ENCODE results near the gene AOAH. TPM values are rescaled to one million over a fixed set of nuclear protein-coding genes. Genes with fewer than 3 reads are reported as not detected.

The AOAH gene
- total and polyA plus RNA-seq, 8 donors = 1.6 to 35.8 (median 4.3) TPM; not detected in 1

DNA sequence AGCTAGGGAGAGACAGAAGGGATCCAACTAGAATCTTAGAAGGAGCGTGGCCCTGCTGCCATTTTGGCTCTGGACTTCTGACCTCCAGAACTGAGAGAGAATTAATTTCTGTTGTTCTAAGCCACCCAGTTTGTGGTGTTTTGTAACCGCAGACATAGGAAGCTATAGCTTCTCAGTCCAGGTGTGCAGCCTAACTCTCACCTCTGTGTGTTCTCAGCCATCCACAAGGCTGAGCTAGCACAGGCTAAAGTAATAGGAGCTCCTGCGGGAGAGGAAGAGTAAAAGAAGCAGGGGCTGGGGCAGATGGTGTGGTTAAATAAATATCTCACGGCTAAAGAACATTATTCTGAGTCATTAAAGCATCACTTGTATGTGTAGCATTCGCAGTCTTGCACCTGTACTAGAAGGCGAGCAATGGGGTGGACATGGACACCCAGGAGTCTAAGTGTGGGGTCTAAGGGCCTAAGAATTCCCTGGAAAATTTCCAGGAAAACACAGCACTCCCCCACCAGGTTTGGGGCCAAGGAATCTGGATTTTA is 94.1 kb downstream of the AOAH start:
- intact Hi-C loops (cut with DNase I; ENCODE audit: low total_unique reads) = no loop called here
- Histone ChIP-seq H3K36me3 (no peaks in the 10 kb centered on the region), H3K4me1 (no peaks in the 10 kb centered on the region), H3K27me3 (no peaks in the 10 kb centered on the region), H3K9me3 (no peaks in the 10 kb centered on the region), H3K4me3 (no peak overlapping the region), H3K27ac (no peak overlapping the region)
- no peak for DNase-seq
- TF ChIP-seq POLR2A (IDR thresholded peaks at IDR 0.05) (no peak), EP300 (IDR thresholded peaks at IDR 0.05) (no peak), POLR2AphosphoS5 (IDR thresholded peaks at IDR 0.05) (no peak)
- TF ChIP-seq, protein P1, sequence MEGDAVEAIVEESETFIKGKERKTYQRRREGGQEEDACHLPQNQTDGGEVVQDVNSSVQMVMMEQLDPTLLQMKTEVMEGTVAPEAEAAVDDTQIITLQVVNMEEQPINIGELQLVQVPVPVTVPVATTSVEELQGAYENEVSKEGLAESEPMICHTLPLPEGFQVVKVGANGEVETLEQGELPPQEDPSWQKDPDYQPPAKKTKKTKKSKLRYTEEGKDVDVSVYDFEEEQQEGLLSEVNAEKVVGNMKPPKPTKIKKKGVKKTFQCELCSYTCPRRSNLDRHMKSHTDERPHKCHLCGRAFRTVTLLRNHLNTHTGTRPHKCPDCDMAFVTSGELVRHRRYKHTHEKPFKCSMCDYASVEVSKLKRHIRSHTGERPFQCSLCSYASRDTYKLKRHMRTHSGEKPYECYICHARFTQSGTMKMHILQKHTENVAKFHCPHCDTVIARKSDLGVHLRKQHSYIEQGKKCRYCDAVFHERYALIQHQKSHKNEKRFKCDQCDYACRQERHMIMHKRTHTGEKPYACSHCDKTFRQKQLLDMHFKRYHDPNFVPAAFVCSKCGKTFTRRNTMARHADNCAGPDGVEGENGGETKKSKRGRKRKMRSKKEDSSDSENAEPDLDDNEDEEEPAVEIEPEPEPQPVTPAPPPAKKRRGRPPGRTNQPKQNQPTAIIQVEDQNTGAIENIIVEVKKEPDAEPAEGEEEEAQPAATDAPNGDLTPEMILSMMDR (IDR thresholded peaks at IDR 0.05) = no peak
- WGBS, 5 donors = 72 to 85% (median 75%) methylated on average over 6 of the region's 6 CpGs

- Histone ChIP-seq H3K36me3 (no peaks in the 10 kb centered on the region), H3K4me1 (no peaks in the 10 kb centered on the region), H3K27me3 (no peaks in the 10 kb centered on the region), H3K4me3 (no peak overlapping the region), H3K9me3 (no peaks in the 10 kb centered on the region), H3K27ac (no peak overlapping the region)
- intact Hi-C loops (cut with DNase I; ENCODE audit: low total_unique reads) = no loop called here
- TF ChIP-seq, protein P1 (IDR thresholded peaks at IDR 0.05) = no peak
- TF ChIP-seq POLR2AphosphoS5 (IDR thresholded peaks at IDR 0.05) (no peak), EP300 (IDR thresholded peaks at IDR 0.05) (no peak), POLR2A (IDR thresholded peaks at IDR 0.05) (no peak)
- WGBS, 5 donors = 53 to 67% (median 57%) methylated on average over 1 of the region's 1 CpG
- DNase-seq = no peak
Measured at GRCh38 chr7:36629351-36629750, 94.9 kb downstream of the AOAH start.

- peaks cover 0 to 9% (median 4%) of the 10 kb centered on the region in 4 donors for H3K4me1 ChIP-seq
- intact Hi-C loops (cut with DNase I; ENCODE audit: low total_unique reads) = no loop called here
- H3K36me3 ChIP-seq = no peaks in the 10 kb centered on the region
- 89 to 93% (median 89%) methylated on average over 6 of the region's 6 CpGs for WGBS, 5 donors
- TF ChIP-seq, protein P1 (IDR thresholded peaks at IDR 0.05) = no peak
- TF ChIP-seq POLR2A (IDR thresholded peaks at IDR 0.05) = no peak
- no peak for TF ChIP-seq POLR2AphosphoS5 (IDR thresholded peaks at IDR 0.05)
- no peak for TF ChIP-seq EP300 (IDR thresholded peaks at IDR 0.05)
- H3K27me3 ChIP-seq = no peaks in the 10 kb centered on the region
- no peak for DNase-seq
- H3K9me3 ChIP-seq = no peaks in the 10 kb centered on the region
- H3K27ac ChIP-seq = no peak overlapping the region
- H3K4me3 ChIP-seq = no peak overlapping the region
Measured at GRCh38 chr7:36627836-36628235, 96.5 kb downstream of the AOAH start.

- no peak for TF ChIP-seq POLR2AphosphoS5 (IDR thresholded peaks at IDR 0.05)
- TF ChIP-seq, protein P1 (IDR thresholded peaks at IDR 0.05) = no peak
- no peak for TF ChIP-seq POLR2A (IDR thresholded peaks at IDR 0.05)
- no peak for TF ChIP-seq EP300 (IDR thresholded peaks at IDR 0.05)
- intact Hi-C loops (cut with DNase I; ENCODE audit: low total_unique reads) = no loop called here
- Histone ChIP-seq H3K4me3 (no peak overlapping the region), H3K9me3 (no peaks in the 10 kb centered on the region), H3K27ac (no peak overlapping the region), H3K4me1 (peaks cover 0 to 11% (median 5%) of the 10 kb centered on the region in 4 donors), H3K36me3 (no peaks in the 10 kb centered on the region), H3K27me3 (no peaks in the 10 kb centered on the region)
- no peak for DNase-seq
- 54 to 70% (median 61%) methylated on average over 2 of the region's 2 CpGs for WGBS, 5 donors
Measured at GRCh38 chr7:36626111-36626510, 98.2 kb downstream of the AOAH start.
